GM20431 (cell line): ENCODE results near the gene CASP8.
"Not testable (repeated sequence)": the region's sequence is repeated elsewhere in the genome, so short reads cannot be mapped to it uniquely, and the experiment has no call there.

Experiments used
- in situ Hi-C: fragments of 300-500 bp; cut with MseI, MboI; formaldehyde crosslinking; loops from one replicate; pipeline ENCODE4 v1.15.0; 2020; ENCODE audit warnings: low sequenced_read_pairs; ENCODE audit not compliant: unreplicated experiment

Gene CASP8

DNA sequence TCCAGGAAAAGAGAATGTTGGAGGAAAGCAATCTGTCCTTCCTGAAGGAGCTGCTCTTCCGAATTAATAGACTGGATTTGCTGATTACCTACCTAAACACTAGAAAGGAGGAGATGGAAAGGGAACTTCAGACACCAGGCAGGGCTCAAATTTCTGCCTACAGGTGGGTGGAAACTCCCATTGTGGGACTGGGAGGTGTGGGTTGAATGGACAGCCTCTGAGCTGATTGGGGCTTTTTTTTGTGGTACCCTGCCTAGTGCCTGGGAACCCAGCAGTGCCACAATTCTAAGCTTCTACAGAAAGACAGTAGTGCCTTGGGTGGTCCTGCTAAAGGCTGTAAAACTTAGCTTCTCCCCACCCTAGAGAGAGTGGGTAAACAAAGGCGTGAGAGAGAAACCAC is 6.3 kb downstream of the CASP8 start:
- in situ Hi-C loops = no loop called here

GRCh38 chr2:201267278-201268030 is 7.1 kb downstream of the CASP8 start:
- in situ Hi-C loops = no loop called here

DNA sequence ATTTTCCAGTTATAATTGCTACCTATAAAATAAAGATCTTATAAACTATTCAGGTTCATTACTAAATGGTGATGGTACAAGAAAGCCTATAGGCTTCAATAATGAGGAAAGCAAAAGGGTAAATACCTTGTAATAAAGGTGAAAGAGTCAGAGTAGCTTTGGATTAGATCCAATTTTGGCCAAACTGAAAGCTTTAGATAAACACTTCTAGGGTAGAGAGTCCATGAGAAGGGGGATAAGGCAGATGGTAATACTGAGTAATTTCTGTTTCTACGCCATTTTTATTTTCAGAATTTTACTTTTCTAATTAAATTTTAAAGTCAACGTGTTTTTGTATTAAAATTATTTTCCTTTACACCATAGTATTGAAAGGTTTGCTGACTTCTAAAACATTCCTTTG is 9.4 kb downstream of the CASP8 start:
- in situ Hi-C loops = no loop called here

GRCh38 chr2:201270293-201271001 is 10.1 kb downstream of the CASP8 start:
- in situ Hi-C loops = no loop called here

- in situ Hi-C loops = no loop called here
Measured at GRCh38 chr2:201271917-201272316, 11.6 kb downstream of the CASP8 start.

- in situ Hi-C loops = no loop called here
Measured at GRCh38 chr2:201273330-201273983, 13.1 kb downstream of the CASP8 start.

DNA sequence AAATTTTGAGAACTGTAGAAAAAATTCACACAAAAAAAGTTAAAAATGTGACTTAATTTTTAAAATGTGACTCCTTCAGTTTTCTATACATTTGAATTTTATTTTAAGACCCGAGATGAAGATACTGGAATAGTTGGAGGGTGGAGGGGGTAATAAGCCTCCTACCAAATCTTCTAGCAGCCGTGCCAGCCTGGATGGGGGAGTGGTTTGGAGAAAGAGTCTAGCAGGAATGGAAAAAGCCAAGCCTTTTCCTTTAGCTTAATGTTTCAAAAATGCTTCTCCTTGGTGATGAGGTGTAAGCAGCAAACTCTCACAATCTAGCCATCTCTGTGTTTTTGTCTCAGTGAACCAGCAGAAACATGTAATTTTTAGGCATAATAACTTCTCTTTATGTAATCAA is 14.7 kb downstream of the CASP8 start:
- in situ Hi-C loops = no loop called here

GRCh38 chr2:201275990-201276389 is 15.7 kb downstream of the CASP8 start:
- in situ Hi-C loops = no loop called here

DNA sequence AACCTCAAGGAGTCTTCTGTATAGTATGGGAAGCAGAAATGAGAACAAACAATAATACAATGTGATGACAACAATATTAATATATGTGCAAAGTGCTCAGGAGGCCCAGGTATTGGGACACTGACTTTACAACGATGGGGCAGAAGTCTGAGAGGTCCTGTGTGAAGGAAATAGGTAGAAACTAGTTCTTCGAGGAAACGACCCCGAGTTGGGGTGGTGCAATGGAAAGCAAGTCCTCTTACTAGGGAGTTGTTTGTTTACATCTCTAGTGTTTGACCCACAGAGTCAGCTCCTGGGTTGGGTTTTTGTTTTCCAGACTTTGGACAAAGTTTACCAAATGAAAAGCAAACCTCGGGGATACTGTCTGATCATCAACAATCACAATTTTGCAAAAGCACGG is 16.2 kb downstream of the CASP8 start:
- in situ Hi-C loops = no loop called here

DNA sequence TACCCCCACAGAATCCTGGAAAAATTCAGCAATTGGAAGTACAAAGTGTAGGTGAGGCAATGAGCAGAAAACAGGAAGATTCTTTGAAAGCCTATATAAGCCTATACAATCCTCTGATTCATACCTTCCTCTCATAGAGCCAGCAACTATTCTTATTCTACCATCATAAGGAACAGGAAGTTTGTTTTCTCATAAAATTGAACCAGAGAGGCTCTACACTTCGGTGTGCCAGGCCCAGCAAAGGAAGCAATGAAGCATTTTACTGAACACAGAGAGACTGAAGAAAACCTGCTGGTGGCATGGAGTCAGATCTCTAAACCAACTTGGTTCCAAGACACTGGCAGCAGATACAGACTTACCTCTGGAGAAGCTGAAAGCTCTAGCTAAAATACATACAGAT is 18.7 kb downstream of the CASP8 start:
- in situ Hi-C loops = no loop called here

DNA sequence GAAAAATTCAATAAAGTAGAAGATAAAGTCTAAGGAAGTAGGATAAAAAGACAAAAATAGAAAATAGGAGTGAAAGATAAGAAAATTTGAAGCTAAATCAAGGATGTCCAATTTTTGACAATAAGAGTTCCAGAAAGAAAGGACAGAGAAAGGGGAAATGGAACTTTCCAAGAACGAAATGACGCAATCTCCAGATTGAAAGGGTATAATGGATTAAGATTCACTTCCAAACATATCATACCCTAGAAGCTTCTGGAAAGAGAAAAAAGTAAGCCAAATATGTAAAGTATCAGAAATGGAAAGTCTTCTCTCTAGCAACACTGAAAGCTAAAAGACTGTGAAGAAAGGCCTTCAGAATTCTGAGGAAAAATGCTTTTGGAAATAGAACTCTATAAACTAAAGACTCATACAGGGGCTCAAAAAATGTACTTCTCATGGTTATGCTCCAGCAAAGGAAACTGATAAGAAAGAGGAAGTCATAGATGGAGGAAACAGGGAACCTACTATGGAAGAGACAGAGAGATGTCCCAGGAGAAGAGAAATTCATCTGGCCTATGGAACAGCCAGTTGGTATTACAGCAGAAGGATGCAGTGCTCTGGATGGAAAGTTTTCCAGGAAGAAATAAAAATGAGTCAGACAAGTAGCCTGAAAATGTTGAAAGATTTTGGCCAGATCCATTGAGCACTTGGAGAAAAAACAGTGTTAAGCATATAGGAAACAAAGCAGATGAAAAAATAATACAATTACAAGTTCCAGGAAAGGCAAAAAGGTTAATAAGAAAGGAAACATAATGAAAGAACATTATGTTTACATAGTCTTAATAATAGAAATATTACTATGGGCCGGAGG is 20.1 kb downstream of the CASP8 start:
- in situ Hi-C loops = no loop called here

- in situ Hi-C loops = no loop called here
Measured at GRCh38 chr2:201285499-201285898, 25.2 kb downstream of the CASP8 start.

DNA sequence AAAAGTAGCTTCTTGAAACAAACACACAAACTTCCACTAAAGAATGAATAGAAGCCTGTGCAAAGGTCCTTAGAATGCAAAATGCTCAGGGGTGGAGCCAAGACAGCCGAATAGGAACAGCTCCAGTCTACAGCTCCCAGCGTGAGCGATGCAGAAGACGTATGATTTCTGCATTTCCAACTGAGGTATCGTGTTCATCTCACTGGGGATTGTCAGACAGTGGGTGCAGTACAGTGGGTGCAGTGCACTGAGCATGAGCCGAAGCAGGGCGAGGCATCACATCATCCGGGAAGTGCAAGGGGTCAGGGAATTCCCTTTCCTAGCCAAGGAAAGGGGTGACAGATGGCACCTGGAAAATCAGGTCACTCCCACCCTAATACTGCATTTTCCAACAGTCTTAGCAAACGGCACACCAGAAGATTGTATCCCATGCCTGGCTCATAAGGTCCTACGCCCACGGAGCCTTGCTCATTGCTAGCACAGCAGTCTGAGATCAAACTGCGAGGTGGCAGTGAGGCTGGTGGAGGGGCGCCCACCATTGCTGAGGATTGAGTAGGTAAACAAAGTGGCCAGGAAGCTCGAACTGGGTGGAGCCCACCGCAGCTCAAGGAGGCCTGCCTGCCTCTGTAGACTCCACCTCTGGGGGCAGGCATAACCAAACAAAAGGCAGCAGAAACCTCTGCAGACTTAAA is 30.3 kb downstream of the CASP8 start:
- in situ Hi-C loops = not testable (repeated sequence)

DNA sequence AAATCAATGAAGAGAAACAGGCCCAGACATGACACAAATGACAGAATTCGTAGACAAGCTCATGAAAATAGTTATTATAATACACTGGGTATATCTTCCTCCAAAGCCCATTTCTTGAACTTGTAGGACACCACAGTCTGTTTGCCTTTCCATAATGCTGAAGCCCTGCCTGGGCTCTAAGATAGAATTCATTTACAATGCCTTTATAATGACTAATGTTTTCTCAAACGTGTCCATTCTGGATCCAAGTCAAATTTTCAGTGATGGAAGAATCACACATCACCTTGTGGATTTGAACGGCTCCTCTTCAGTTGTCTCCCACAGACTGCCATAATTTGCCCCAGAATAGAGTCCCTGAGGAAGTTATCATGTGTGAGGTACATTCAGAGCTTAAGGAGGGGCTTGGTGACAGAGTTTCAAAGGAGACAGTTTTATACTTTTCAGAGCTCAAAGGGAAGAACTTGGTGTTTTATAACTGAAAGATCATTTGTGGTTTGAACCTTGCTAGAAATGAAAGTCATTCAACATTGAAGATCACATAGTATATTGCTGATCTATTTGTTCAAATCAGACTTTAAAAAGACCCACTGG is 38.2 kb downstream of the CASP8 start:
- in situ Hi-C loops = no loop called here

- in situ Hi-C loops = not testable (repeated sequence)
Measured at GRCh38 chr2:201299929-201300328, 39.6 kb downstream of the CASP8 start.

- in situ Hi-C loops = no loop called here
Measured at GRCh38 chr2:201307876-201308275, 47.5 kb downstream of the CASP8 start.

GRCh38 chr2:201308914-201309313 is 48.6 kb downstream of the CASP8 start:
- in situ Hi-C loops = no loop called here

DNA sequence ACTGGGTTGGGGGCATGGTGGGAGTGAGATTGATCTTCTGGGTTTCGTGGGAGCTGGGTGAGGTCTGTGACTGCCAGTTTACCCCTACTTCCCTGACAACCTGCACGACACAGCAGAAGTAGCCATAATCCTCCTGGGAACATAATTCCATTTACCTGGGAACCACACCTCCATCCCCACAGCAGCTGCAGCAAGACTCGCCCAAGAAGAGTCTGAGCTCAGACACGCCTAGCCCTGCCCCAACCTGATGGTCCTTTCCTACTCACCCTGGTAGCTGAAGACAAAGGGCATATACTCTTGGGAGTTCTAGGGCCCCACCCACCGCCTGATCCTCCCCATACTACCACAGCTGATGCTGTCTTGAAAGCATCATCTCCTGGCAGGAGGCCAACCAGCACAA is 53.0 kb downstream of the CASP8 start:
- in situ Hi-C loops = no loop called here

- in situ Hi-C loops = no loop called here
Measured at GRCh38 chr2:201319511-201319910, 59.2 kb downstream of the CASP8 start.
